Measurements from ENCODE around the gene PCAT6.

Gene PCAT6

DNA sequence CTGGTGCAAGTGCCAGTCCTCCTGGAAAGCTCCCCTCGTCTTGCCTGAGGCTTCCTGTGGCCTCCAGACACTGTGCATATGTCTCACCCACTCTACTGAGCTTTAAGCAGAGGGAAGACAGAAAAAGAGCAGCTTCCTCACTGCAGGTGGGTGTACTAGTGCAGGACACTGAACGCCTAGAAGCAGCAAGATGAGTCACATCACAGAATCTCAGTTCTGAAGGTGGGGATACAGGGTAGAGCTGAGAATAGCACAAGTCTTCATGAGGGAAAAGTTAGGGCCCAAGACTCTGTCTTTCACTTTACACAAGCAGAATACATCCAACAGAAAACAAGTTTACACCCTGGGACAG, 37.4 kb downstream of the PCAT6 start:
- TF ChIP-seq, protein P1, sequence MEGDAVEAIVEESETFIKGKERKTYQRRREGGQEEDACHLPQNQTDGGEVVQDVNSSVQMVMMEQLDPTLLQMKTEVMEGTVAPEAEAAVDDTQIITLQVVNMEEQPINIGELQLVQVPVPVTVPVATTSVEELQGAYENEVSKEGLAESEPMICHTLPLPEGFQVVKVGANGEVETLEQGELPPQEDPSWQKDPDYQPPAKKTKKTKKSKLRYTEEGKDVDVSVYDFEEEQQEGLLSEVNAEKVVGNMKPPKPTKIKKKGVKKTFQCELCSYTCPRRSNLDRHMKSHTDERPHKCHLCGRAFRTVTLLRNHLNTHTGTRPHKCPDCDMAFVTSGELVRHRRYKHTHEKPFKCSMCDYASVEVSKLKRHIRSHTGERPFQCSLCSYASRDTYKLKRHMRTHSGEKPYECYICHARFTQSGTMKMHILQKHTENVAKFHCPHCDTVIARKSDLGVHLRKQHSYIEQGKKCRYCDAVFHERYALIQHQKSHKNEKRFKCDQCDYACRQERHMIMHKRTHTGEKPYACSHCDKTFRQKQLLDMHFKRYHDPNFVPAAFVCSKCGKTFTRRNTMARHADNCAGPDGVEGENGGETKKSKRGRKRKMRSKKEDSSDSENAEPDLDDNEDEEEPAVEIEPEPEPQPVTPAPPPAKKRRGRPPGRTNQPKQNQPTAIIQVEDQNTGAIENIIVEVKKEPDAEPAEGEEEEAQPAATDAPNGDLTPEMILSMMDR (IDR thresholded peaks at IDR 0.05; ENCODE audit: insufficient read depth, low read depth, low read length, missing control alignments) = no peak
- peak; percentile 23 for DNase-seq (ENCODE audit: low read depth)
- H3K4me3 ChIP-seq (ENCODE audit: low read length) = no peak overlapping the region

DNA sequence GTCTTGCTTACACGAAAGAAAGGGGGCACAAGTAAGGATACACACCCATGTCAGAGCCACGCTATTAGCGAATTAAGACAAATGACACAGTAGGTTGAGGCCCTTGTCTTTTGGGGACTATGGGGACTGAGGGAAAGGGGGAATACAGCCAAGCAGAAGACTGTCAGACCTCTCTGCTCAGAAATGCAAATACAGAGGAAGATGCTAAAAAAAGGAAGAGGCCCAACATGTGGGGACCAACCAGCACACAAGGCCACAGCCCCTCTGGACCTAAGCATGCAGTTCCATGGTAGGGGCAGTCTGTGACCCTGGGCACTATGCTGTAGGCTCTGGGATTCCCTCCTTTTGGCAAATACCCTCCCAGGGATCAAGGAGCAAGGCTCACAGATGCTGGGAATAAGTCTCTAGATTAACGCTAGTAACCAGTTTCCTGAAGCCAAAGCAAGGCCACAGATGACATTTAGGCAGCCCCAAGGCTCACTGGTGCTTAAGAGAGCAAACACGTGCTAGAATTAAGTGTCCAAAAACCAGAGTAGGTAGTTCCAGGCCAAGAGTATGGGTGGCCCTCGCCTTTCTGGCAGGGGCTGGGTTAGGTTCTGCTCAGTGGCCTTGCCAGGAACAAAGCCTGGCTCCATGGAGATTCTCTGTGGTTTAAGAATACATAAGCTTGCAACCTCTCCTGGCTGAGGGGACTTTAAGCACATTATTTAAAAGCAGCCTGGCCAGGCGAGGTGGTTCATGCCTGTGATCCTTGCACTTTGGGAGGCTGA, 40.0 kb downstream of the PCAT6 start:
- no peak overlapping the region for H3K4me3 ChIP-seq (ENCODE audit: low read length)
- no peak for DNase-seq (ENCODE audit: low read depth)
- TF ChIP-seq, protein P1 (IDR thresholded peaks at IDR 0.05; ENCODE audit: insufficient read depth, low read depth, low read length, missing control alignments) = no peak

DNA sequence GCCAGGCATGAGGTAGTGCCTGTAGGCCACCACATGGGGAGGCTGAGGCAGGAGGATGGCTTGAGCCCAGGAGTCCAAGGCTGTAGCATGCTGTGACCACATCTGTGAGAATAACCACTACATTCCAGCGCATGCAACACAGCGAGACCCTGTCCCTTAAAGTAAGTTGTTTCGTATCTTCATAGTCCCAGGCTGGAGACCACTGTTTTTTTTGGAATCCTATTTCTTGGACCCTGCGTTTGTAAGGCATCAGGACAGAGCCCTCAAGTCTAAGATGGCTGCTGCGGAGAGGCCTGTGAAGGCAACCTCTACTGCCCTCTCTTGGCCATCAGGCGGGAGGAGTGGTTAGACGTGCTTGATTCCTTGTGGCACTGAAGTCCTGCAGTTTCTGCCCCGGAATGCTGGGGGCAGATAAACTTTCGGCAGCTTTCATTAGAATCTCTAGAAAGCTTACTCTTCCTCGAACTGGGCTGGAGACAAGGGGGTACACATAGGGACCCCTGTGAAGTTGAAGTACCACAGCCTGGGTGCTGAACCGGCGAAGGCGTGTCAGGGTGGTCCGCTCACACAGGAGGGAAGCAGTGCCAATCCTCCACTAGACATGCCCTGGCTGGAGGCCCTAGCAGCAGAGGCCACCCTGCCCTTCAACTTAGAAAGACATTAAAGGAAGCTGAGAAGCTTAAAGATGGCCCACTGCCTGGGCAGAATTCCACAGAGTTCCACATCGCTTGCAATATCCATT, 41.6 kb downstream of the PCAT6 start:
- H3K4me3 ChIP-seq (ENCODE audit: low read length) = no peak overlapping the region
- peak; percentile 83 for DNase-seq (ENCODE audit: low read depth)

DNA sequence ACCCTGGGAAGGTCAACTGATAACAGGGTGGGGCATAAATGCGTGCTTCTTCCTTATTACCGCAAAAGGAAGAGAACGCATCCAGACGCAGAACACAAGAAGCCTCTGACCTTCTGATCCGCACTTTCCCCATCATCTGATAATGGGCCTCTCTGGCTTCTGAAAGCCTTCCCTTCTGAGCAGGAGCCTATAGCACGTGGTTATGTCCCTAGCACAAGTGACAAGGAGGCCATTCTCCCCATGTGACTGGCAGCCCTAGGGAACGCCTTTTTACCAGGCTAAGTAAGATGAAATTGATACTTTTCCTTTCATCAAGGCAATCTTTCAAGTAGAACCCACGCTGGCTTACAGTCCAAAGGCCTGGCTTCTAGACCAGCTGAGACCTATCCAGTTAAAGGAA, 44.0 kb downstream of the PCAT6 start:
- no peak overlapping the region for H3K4me3 ChIP-seq (ENCODE audit: low read length)
- no peak for DNase-seq (ENCODE audit: low read depth)
- TF ChIP-seq, protein P1 (IDR thresholded peaks at IDR 0.05; ENCODE audit: insufficient read depth, low read depth, low read length, missing control alignments) = no peak

More for the DNA sequence above, 41.6 kb downstream of the PCAT6 start:
- TF ChIP-seq, protein P1 (IDR thresholded peaks at IDR 0.05; ENCODE audit: insufficient read depth, low read depth, low read length, missing control alignments) = peak; percentile 90

DNA sequence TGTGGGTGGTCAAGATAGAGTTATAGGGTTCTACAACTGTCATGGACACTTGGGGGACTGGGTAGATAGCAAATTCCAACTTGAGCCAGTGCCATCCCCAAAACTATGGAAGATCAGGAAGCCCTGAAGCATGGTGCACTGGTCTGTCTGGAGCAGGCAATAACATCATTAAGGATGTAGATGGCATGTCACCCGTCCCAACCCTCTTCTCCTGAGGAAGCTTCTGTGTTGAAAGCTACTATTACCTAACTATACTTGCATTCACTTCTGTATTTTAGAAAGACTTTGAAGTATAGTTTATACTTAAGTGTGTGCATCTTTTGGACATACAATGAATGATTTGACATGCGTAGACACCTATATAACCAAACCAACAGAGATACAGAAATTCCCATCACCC, 45.3 kb downstream of the PCAT6 start:
- DNase-seq (ENCODE audit: low read depth) = no peak
- H3K4me3 ChIP-seq (ENCODE audit: low read length) = no peak overlapping the region
- TF ChIP-seq, protein P1 (IDR thresholded peaks at IDR 0.05; ENCODE audit: insufficient read depth, low read depth, low read length, missing control alignments) = no peak

DNA sequence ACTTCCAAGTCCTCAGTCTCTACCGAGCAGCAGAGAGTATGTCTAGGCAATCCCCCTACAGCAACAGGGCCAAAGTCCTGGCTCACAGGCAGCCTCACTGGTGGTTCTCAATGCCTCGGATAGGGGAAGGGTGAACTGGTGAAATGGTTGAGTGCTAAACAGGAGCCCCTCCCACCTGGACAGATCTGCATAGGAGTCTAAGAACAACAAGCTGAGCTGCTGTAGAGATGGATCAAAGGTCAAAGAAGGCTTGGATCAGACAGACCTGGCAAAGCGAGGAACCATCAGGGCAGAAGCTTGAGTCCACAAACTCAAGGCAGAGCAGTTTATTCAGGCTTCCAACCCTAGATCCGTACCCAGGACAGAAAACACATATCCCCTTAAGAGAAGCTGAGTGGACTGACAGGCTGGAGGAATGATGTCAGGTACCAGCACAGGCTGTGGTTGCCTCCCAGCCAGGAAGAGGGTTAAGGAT, 46.4 kb downstream of the PCAT6 start:
- TF ChIP-seq, protein P1 (IDR thresholded peaks at IDR 0.05; ENCODE audit: insufficient read depth, low read depth, low read length, missing control alignments) = no peak
- DNase-seq (ENCODE audit: low read depth) = no peak
- H3K4me3 ChIP-seq (ENCODE audit: low read length) = no peak overlapping the region
